KBM-7 (cell line): ENCODE data around the gene LATS2.
A peak's percentile ranks its signal among the peaks of the same experiment; 100 is the strongest.
"Not testable (repeated sequence)": the region's sequence is repeated elsewhere in the genome, so short reads cannot be mapped to it uniquely, and the experiment has no call there.

Experiments
- DNase-seq: peaks from one replicate; pipeline ENCODE4 v3.0.0-alpha.2; 2015
- in situ Hi-C: fragments of 300-500 bp; cut with MboI; formaldehyde crosslinking; loops from 2 replicates; pipeline ENCODE4 v1.14.3; 2020; ENCODE audit warnings: low sequenced_read_pairs, low pct_unique_long_range_greater_than_20kb, mixed read lengths

Gene LATS2

DNA sequence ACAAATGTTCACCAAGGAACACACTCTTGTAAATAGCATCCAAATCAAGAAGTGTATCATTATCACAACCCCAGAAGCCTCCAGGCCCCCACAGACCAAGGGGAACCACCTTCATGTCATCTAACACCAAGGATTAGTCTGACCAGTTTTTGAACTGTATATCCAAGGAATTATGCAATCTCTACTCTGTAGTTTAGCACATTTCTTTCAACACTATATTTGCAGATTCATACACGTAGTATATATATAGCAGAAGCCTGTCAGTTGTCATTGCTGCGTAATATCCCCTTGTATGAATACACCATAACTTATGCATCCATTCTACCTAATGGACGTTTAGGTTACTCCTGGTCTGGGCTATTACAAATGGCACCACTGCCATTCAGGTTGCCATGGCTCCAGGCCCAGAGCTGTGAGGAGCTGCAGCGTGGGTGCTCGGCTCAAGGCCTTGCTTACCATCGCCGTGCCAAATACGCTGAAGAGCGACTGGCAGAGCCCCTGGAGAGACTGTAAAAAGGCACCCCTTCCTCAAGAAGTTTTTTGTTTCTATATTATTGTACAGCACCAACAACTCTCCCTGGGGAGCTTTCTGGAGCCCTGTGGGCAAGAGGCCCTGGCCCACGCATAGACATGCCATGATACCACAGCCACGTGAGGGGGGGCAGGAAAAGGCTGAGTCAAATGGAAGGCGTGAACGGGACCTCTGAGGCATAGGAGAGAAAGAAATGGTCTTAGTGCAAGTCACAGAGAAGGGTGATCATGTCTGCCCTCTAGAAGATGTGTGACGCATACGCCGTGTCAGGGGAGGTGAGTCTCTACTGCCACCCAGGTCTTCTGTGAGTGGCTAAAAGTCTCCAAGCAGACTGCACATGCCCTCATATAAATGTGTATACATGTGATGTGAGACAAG, 10.8 kb downstream of the LATS2 start:
- in situ Hi-C loops = no loop called here
- no peak for DNase-seq

DNA sequence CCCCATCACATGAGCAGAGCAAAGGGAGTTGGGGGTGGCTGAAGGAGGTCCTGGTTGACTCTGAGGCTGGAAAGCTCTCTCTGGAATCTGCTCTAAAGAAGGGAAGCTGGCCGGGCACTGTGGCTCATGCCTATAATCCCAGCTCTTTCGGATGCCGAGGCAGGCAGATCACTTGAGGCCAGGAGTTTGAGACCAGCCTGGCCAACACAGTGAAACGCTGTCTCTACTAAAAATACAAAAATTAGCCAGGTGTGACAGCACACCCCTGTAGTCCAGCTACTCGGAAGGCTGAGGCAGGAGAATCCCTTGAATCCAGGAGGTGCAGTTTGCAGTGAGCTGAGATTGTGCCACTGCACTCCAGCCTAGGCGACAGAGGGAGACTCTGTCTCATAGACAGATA, 11.7 kb downstream of the LATS2 start:
- in situ Hi-C loops, DNase-seq: not testable (repeated sequence)

DNA sequence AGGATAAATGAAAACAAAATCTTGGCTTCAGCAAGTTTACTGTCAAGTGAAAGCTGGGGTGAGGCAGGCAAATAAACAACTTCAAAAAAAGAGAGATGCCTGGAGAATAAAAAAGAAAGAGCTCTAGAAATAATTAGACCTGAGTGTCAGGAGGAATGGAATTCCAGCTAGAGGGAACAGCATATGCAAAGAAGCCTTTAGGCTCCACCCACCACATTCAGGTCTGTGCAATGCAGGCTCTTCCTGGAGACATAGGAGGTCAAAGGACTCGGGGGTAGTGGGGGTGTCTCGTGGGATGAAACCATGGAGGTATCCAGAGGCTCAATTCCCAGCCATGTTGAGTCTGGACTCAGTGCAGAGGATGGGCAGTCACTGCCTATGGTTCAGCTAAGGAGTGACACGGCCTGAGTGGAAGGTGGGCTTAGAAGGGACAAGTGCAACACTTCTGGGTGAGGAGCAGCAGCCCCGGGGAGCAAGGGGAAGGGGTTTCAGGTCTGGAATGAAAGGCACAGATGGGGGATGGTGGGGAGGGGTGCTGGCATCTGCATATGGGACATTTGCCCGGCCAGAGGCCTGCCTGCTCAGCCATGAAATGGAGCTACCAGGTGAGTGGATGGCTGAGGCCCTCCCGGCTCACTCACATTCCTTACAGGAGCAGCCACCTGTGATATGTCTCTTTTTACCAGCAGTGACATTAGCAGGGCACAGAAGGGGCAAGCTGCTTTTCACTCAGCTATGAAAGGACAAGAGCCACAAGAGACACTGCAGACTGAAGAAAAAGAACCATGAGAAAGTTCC, 12.3 kb downstream of the LATS2 start:
- in situ Hi-C loops = no loop called here
- no peak for DNase-seq

DNA sequence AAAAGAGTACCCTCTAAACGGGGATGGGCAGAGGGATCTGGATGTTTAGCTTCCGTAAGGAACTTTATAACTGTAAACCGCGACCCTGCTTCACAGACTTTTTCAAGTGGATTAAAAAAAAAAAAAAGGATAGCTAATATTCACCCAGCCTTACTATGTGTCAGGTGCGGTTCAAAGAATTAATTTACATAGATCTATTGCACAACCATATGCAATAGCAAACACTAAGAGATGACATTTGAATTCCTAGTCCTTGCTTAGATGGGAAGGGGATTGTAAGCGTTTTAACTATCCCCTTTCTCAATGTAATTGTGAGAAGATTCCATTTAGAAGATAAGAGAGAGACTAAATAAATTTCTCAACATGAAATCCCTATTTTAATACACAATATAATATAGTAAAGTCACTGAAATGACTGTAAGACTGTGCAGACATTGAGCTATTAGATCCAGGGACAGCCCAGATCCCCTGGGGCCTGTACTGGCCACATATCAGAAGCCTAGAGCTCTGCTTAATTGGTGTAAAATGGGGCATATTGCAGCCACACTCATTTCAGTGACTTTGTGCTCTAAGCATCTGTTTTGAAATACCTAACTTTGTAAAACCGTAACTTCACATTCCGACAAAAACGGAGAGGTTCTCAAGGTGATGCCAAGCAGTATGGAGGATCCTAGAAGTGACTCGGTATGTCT, 13.6 kb downstream of the LATS2 start:
- in situ Hi-C loops = no loop called here
- DNase-seq = no peak

GRCh38 chr13:21047087-21047486, 14.3 kb downstream of the LATS2 start:
- in situ Hi-C loops = no loop called here

DNA sequence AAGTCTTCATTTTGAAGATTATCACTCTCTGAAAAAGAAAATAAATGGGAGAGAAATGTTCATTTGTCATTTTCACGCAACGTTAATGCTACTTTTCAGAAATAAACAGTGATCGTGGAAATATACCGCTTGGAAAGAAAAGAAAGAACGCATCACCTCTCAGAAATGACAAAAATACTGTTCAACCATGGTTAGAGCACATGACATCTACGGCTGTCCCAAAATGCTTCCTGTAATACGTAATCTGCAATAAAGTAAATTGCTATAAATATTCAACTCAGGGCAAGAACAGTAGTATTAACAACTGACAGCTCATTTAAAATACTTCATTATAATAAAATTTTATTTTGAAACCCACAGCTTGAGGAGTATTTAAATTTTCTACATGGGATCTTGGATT, 15.2 kb downstream of the LATS2 start:
- in situ Hi-C loops = no loop called here

More at GRCh38 chr13:21047087-21047486, 14.3 kb downstream of the LATS2 start:
- no peak for DNase-seq

GRCh38 chr13:21045100-21045499, 16.3 kb downstream of the LATS2 start:
- peak; percentile 71 for DNase-seq
- in situ Hi-C loops = no loop called here

More for the DNA sequence above, 15.2 kb downstream of the LATS2 start:
- no peak for DNase-seq

- DNase-seq = no peak
- in situ Hi-C loops = no loop called here
Measured at GRCh38 chr13:21043898-21044297, 17.5 kb downstream of the LATS2 start.

GRCh38 chr13:21040120-21040826, 21.1 kb downstream of the LATS2 start:
- DNase-seq = no peak
- in situ Hi-C loops = no loop called here

GRCh38 chr13:21039097-21039800, 22.1 kb downstream of the LATS2 start:
- peak; percentile 52 for DNase-seq
- in situ Hi-C loops = no loop called here

DNA sequence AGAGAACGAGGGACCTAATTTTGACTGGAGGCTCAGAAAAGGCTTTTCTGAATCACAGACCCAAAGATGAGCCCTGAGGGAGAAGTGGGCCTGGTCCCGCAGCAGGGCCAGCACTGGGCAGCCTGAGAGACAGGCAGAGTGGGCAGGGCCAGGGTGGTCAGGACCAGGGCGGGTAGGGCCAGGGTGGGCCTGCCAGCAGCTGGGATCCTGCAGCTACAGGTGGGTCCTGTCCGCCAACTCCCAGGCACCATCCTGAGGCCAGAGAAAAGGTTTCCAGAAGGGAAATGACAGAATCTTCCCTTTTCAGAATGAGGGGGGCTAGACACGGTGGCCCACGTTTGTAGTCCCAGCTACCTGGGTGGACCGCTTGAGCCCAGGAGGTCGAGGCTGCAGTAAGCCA, 23.7 kb downstream of the LATS2 start:
- no peak for DNase-seq
- in situ Hi-C loops = no loop called here

DNA sequence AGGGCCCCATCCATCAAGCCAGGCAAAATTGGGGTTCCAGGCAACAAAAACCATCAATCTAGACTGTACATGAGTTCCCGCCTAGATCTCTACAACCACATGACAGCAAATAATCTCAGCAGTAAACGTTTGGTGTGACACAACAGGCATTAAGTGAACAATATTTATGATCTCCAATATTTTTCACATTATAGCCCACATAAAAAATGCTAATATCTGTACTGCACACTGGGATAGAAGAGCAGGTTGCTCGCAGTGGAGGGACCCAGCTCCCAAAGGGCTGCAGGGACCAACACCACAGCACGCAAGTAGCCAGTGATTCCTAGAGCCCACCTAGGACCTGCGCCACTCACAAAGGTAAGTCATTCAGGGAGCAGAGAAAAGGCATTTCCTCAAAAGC, 25.9 kb downstream of the LATS2 start:
- in situ Hi-C loops = no loop called here
- no peak for DNase-seq

DNA sequence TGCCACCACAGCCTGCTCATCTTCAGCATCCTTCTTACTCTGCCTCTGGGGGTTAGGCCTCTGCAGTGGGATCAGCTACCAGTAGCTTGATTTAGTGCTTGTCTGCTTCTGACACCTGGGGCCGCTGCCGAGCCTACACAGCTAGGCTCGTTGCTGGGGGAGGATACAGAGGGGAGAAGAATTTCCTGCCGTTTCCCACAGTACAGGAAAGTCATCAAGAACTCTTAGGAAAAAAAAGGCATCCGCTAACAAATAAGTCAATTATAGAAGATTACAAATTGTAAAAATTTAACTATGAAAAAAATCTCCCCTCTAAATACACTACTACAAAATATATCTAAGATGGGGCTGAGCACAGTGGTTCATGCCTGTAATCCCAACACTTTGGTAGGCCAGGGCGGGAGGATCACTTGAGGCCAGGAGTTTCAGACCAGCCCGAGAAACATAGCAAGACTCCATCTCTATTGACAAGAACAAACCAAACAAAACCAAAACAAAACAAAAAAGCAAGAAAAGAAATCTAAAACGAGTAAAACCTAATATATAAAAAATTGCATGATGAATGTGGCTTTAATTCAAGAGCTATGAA, 26.7 kb downstream of the LATS2 start:
- in situ Hi-C loops = no loop called here
- DNase-seq = no peak

DNA sequence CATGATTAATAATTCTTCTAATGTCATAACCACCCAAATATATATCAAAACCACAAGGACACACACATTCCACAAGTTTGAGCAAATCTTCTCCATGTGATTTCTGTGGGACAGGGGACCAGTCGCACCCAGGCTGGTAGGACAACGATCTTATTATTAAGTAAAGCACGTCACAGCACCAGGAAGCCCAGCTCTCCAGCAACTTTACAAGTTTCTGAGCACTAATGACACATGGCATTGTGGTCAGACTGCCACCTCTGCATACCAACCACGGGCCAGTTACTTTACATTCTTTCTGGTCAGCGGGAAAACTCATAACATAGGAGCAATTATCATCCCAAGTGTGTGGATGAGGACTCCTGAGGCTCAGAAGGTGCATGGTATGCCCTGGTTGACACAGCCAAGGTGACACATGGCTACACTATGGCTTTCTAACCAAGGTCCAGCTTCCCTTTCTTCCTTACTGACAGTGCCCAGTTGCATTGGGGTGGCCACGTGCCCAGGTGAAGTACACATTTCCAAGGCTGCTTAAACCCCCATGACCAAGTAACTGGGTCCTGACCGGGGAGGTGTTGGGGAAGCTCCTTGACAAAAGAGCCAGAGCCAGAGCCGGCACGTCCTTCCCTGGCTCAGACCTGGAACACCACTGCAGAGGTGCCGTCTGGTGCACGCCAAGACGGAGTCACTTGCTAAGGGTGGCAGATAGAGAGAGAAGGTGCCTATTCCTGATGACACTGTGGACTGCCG, 27.4 kb downstream of the LATS2 start:
- in situ Hi-C loops = no loop called here
- no peak for DNase-seq

GRCh38 chr13:21033212-21033840, 28.1 kb downstream of the LATS2 start:
- no peak for DNase-seq
- in situ Hi-C loops = no loop called here

DNA sequence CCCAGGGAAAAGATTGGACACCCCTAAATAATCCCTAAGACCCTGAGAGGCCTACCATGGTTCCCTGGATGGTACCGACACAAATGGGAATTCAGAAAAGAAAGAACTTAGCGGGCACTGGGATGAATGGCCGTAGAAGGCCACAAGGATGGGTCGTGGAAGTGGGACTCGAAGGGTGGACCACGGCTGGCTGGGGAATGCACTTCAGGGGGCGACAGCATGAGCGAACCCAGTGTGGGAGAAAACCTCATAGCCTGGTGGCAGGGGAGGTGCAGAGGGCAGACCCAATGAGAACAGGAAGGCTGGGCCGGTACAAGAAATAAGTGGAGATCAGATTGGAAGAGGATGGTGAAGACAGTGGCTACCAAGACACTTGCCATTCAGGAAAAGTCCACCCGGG, 28.7 kb downstream of the LATS2 start:
- in situ Hi-C loops = no loop called here
- DNase-seq = no peak

DNA sequence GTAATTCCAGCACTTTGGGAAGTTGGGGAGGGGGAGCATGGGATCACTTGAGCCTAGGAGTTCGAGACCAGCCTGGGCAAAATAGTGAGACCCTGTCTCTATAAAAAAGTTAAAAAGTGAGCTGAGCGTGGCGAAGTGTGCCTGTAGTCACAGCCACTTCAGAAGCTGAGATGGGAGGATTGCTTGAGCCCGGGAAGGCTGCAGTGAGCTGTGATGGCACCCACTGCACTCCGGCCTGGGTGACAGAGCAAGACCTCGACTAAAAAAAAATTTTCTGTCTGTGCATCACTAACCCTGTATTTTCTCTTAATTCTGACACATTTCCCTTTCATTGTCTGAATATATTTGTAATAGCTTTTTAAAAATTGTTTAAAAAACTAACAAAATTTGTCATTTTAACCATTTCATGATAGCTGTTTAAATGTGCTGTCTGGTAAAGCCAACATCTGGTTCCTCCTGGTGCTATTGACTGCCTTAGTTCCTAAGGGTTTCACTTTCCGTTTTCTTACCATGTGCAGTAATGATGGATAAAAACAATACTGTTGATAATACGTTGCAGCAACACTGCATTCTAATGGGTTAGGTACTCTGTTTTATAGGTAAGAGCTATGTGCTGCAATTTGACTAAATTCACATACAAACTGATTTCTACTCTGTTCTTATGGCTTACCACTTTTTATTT, 29.7 kb downstream of the LATS2 start:
- no peak for DNase-seq
- in situ Hi-C loops = no loop called here
